Measurements from ENCODE around the gene C16orf95. TPM values are rescaled to one million over a fixed set of nuclear protein-coding genes. Genes with fewer than 3 reads are reported as not detected.

Gene C16orf95
- polyA plus RNA-seq, 1 donor from 2014 or later, result 5.9 TPM

- H3K36me3 ChIP-seq (ENCODE audit: insufficient read depth, low read length), result no peaks in the 10 kb centered on the region
- H3K27ac ChIP-seq (ENCODE audit: low read length), result no peak overlapping the region
- no peaks in the 10 kb centered on the region for H3K9me3 ChIP-seq (ENCODE audit: low read length)
- H3K9me2 ChIP-seq (ENCODE audit: insufficient read depth, low read length), result no peaks in the 10 kb centered on the region
- H4K20me1 ChIP-seq (ENCODE audit: insufficient read depth), result no peaks in the 10 kb centered on the region
- no peak overlapping the region for H3K9ac ChIP-seq (ENCODE audit: low read length)
- H3K4me2 ChIP-seq (ENCODE audit: low read length), result no peak overlapping the region
- TF ChIP-seq RAD21 (conservative IDR thresholded peaks at IDR 0.05) (no peak), REST (IDR thresholded peaks at IDR 0.05; ENCODE audit: borderline replicate concordance) (no peak), MXI1 (conservative IDR thresholded peaks at IDR 0.05; ENCODE audit: poor library complexity, severe bottlenecking) (no peak), EP300 (conservative IDR thresholded peaks at IDR 0.05; ENCODE audit: poor library complexity, severe bottlenecking) (no peak), POLR2AphosphoS5 (IDR thresholded peaks at IDR 0.05) (no peak), SMC3 (conservative IDR thresholded peaks at IDR 0.05; ENCODE audit: poor library complexity) (no peak), TAF1 (IDR thresholded peaks at IDR 0.05; ENCODE audit: low read depth) (no peak), CTCF (IDR thresholded peaks at IDR 0.05; ENCODE audit: poor library complexity, severe bottlenecking) (no peak), EZH2 (IDR thresholded peaks at IDR 0.05; ENCODE audit: borderline replicate concordance, insufficient read depth, low read length, poor library complexity, severe bottlenecking) (no peak)
- no peaks in the 10 kb centered on the region for H3K27me3 ChIP-seq (ENCODE audit: insufficient read depth, low read depth, low read length)
- H3F3A ChIP-seq (ENCODE audit: insufficient read depth, low read length, poor library complexity, severe bottlenecking), result no peaks in the 10 kb centered on the region
- no peak overlapping the region for H3K4me3 ChIP-seq (ENCODE audit: low read length)
- H2AFZ ChIP-seq (ENCODE audit: low read depth, low read length), result no peak overlapping the region
- no peaks in the 10 kb centered on the region for H3K79me2 ChIP-seq (replicated peaks; ENCODE audit: insufficient read depth, low read length)
These were observed 40.3 kb downstream of the C16orf95 start for GRCh38 chr16:87276924-87277323.

- Histone ChIP-seq H3K4me3 (ENCODE audit: low read length) (no peak overlapping the region), H3K27ac (ENCODE audit: low read length) (no peak overlapping the region), H2AFZ (ENCODE audit: low read depth, low read length) (no peak overlapping the region), H3K27me3 (ENCODE audit: insufficient read depth, low read depth, low read length) (no peaks in the 10 kb centered on the region), H3K4me2 (ENCODE audit: low read length) (no peak overlapping the region), H4K20me1 (ENCODE audit: insufficient read depth) (no peaks in the 10 kb centered on the region), H3K9me3 (ENCODE audit: low read length) (no peaks in the 10 kb centered on the region), H3K36me3 (ENCODE audit: insufficient read depth, low read length) (no peaks in the 10 kb centered on the region), H3K9me2 (ENCODE audit: insufficient read depth, low read length) (no peaks in the 10 kb centered on the region), H3K9ac (ENCODE audit: low read length) (no peak overlapping the region), H3K79me2 (replicated peaks; ENCODE audit: insufficient read depth, low read length) (no peaks in the 10 kb centered on the region), H3F3A (ENCODE audit: insufficient read depth, low read length, poor library complexity, severe bottlenecking) (no peaks in the 10 kb centered on the region)
- TF ChIP-seq RAD21 (conservative IDR thresholded peaks at IDR 0.05), result no peak
- no peak for TF ChIP-seq SMC3 (conservative IDR thresholded peaks at IDR 0.05; ENCODE audit: poor library complexity)
- no peak for TF ChIP-seq CTCF (IDR thresholded peaks at IDR 0.05; ENCODE audit: poor library complexity, severe bottlenecking)
- no peak for TF ChIP-seq TAF1 (IDR thresholded peaks at IDR 0.05; ENCODE audit: low read depth)
- TF ChIP-seq MXI1 (conservative IDR thresholded peaks at IDR 0.05; ENCODE audit: poor library complexity, severe bottlenecking), result no peak
- TF ChIP-seq REST (IDR thresholded peaks at IDR 0.05; ENCODE audit: borderline replicate concordance), result no peak
- no peak for TF ChIP-seq EZH2 (IDR thresholded peaks at IDR 0.05; ENCODE audit: borderline replicate concordance, insufficient read depth, low read length, poor library complexity, severe bottlenecking)
These were observed 41.0 kb downstream of the C16orf95 start for GRCh38 chr16:87276091-87276701.

All from neural cell (in vitro differentiated cells).